Measurements from ENCODE around the gene RAB3B.

Gene RAB3B

GRCh38 chr1:51875291-51875772 is 115.2 kb downstream of the RAB3B start:
- no peak for TF ChIP-seq NFIC (IDR thresholded peaks at IDR 0.05)
- TF ChIP-seq, protein P1, sequence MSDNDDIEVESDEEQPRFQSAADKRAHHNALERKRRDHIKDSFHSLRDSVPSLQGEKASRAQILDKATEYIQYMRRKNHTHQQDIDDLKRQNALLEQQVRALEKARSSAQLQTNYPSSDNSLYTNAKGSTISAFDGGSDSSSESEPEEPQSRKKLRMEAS (IDR thresholded peaks at IDR 0.05) = no peak
- no peak for TF ChIP-seq YY1 (IDR thresholded peaks at IDR 0.05; ENCODE audit: low read depth)
- TF ChIP-seq EP300 (IDR thresholded peaks at IDR 0.05; ENCODE audit: borderline replicate concordance) = no peak

DNA sequence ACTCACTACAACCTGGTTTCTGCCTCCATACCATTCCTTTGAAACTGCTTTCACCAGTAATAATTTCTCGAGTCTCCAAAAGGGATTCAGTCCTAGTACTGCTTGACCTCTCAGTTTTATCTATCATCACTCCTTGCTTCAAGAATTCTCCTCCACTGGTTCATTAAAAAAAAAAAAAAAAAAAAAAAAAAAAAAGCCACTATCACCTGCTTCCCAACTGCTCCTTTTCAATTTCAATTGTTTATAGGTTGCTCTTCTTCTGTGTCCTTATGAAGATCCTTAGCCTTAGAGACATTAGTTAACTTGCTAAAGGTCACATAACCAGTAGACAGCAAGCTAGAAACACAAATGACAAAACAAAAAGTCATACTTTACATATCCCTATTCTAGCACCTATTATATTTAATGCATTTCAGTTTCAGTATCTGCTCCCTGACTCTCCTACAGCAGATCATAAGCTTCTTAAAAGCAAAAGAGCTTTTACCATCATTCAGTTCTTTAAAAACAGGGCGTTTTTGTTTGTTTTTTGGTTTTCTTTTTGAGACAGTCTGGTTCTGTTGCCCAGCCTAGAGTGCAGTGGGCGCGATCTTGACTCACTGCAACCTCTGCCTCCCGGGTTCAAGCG is 119.0 kb downstream of the RAB3B start:
- TF ChIP-seq TEAD4 (IDR thresholded peaks at IDR 0.05) (no peak), EGR1 (IDR thresholded peaks at IDR 0.05) (no peak), CEBPB (IDR thresholded peaks at IDR 0.05) (no peak)

- TF ChIP-seq TCF12 (IDR thresholded peaks at IDR 0.05; ENCODE audit: low read depth) (no peak), CEBPB (IDR thresholded peaks at IDR 0.05) (no peak)
- TF ChIP-seq, protein P2, sequence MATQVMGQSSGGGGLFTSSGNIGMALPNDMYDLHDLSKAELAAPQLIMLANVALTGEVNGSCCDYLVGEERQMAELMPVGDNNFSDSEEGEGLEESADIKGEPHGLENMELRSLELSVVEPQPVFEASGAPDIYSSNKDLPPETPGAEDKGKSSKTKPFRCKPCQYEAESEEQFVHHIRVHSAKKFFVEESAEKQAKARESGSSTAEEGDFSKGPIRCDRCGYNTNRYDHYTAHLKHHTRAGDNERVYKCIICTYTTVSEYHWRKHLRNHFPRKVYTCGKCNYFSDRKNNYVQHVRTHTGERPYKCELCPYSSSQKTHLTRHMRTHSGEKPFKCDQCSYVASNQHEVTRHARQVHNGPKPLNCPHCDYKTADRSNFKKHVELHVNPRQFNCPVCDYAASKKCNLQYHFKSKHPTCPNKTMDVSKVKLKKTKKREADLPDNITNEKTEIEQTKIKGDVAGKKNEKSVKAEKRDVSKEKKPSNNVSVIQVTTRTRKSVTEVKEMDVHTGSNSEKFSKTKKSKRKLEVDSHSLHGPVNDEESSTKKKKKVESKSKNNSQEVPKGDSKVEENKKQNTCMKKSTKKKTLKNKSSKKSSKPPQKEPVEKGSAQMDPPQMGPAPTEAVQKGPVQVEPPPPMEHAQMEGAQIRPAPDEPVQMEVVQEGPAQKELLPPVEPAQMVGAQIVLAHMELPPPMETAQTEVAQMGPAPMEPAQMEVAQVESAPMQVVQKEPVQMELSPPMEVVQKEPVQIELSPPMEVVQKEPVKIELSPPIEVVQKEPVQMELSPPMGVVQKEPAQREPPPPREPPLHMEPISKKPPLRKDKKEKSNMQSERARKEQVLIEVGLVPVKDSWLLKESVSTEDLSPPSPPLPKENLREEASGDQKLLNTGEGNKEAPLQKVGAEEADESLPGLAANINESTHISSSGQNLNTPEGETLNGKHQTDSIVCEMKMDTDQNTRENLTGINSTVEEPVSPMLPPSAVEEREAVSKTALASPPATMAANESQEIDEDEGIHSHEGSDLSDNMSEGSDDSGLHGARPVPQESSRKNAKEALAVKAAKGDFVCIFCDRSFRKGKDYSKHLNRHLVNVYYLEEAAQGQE (IDR thresholded peaks at IDR 0.05; ENCODE audit: low read depth) = no peak
These were observed 119.7 kb downstream of the RAB3B start for GRCh38 chr1:51870603-51871350.

- TF ChIP-seq, protein P2 (IDR thresholded peaks at IDR 0.05; ENCODE audit: low read depth) = no peak
- TF ChIP-seq YY1 (IDR thresholded peaks at IDR 0.05; ENCODE audit: low read depth) (no peak), CREB1 (IDR thresholded peaks at IDR 0.05; ENCODE audit: low read depth) (no peak), RAD21 (IDR thresholded peaks at IDR 0.05; ENCODE audit: low read depth) (no peak), TAF1 (IDR thresholded peaks at IDR 0.05; ENCODE audit: low read depth) (no peak), CEBPB (IDR thresholded peaks at IDR 0.05) (no peak), NFIC (IDR thresholded peaks at IDR 0.05) (no peak), EGR1 (IDR thresholded peaks at IDR 0.05) (no peak), TEAD4 (IDR thresholded peaks at IDR 0.05) (no peak), EP300 (IDR thresholded peaks at IDR 0.05; ENCODE audit: borderline replicate concordance) (no peak), ZBTB7A (IDR thresholded peaks at IDR 0.05; ENCODE audit: low read depth) (no peak)
- TF ChIP-seq, protein P3, sequence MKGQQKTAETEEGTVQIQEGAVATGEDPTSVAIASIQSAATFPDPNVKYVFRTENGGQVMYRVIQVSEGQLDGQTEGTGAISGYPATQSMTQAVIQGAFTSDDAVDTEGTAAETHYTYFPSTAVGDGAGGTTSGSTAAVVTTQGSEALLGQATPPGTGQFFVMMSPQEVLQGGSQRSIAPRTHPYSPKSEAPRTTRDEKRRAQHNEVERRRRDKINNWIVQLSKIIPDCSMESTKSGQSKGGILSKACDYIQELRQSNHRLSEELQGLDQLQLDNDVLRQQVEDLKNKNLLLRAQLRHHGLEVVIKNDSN (IDR thresholded peaks at IDR 0.05) = no peak
- TF ChIP-seq, protein P1 (IDR thresholded peaks at IDR 0.05) = no peak
These were observed 122.8 kb downstream of the RAB3B start for GRCh38 chr1:51867479-51868232.

- no peak for TF ChIP-seq NFIC (IDR thresholded peaks at IDR 0.05)
- TF ChIP-seq, protein P1 (IDR thresholded peaks at IDR 0.05) = no peak
- no peak for TF ChIP-seq EP300 (IDR thresholded peaks at IDR 0.05; ENCODE audit: borderline replicate concordance)
- no peak for TF ChIP-seq TEAD4 (IDR thresholded peaks at IDR 0.05)
- TF ChIP-seq, protein P2 (IDR thresholded peaks at IDR 0.05; ENCODE audit: low read depth) = no peak
- no peak for TF ChIP-seq EGR1 (IDR thresholded peaks at IDR 0.05)
- TF ChIP-seq CEBPB (IDR thresholded peaks at IDR 0.05) = no peak
- TF ChIP-seq TCF12 (IDR thresholded peaks at IDR 0.05; ENCODE audit: low read depth) = no peak
- TF ChIP-seq YY1 (IDR thresholded peaks at IDR 0.05; ENCODE audit: low read depth) = no peak
- TF ChIP-seq CREB1 (IDR thresholded peaks at IDR 0.05; ENCODE audit: low read depth) = no peak
- TF ChIP-seq, protein P3 (IDR thresholded peaks at IDR 0.05) = no peak
- no peak for TF ChIP-seq FOXM1 (IDR thresholded peaks at IDR 0.05; ENCODE audit: borderline replicate concordance, low read depth)
- no peak for TF ChIP-seq TAF1 (IDR thresholded peaks at IDR 0.05; ENCODE audit: low read depth)
- TF ChIP-seq ZBTB7A (IDR thresholded peaks at IDR 0.05; ENCODE audit: low read depth) = no peak
- TF ChIP-seq RAD21 (IDR thresholded peaks at IDR 0.05; ENCODE audit: low read depth) = no peak
These were observed 127.1 kb downstream of the RAB3B start for GRCh38 chr1:51863384-51863783.

Measured in Ishikawa (cell line).